SK-N-SH (cell line): ENCODE data around the gene CBLB. TPM values are rescaled to one million over a fixed set of nuclear protein-coding genes. Genes with fewer than 3 reads are reported as not detected.

Experiments
- CTCF ChIA-PET: fragments of 300-600, 350-600 bp; formaldehyde crosslinking; extraction: SDS; loops from one replicate; lab custom pipeline; 2021; lab: Yijun Ruan, JAX
- POLR2A ChIA-PET: fragments of 350-600 bp; sonication (Branson Sonifier 250); formaldehyde crosslinking; extraction: SDS; loops from one replicate; lab custom pipeline; 2020; ENCODE audit warnings: antibody characterized with exemption, inconsistent platforms; lab: Yijun Ruan, JAX
- DNase-seq: peaks from one replicate; pipeline ENCODE4 v3.0.0; 2012
- H2AFZ ChIP-seq: fragments of 200-600 bp; sonication (generic); 2 replicates; pipeline ENCODE4 v1.8.1; 2016; ENCODE audit warnings: antibody characterized with exemption, mild to moderate bottlenecking, low read depth
- H3F3A ChIP-seq: fragments of 200-600 bp; sonication (generic); replicated peaks from 2 replicates; pipeline ENCODE3; 2016; ENCODE audit warnings: antibody characterized with exemption, mild to moderate bottlenecking; ENCODE audit not compliant: insufficient read depth
- H3K27ac ChIP-seq, 2 experiments: fragments of 200-500 bp in 1 of 2; fragments of 200-600 bp in 1 of 2; sonication (Bioruptor generic) in 1 of 2; sonication (generic), shearing (Covaris generic) in 1 of 2; 2 replicates each; pipeline versions ENCODE4 v1.5.1 to v1.6.1; 2014 to 2016; ENCODE audit warnings: low read depth in 2 of 2, inconsistent platforms in 1 of 2, low read length in 1 of 2, mild to moderate bottlenecking in 1 of 2, mixed read lengths in 1 of 2
- H3K27me3 ChIP-seq: fragments of 200-600 bp; sonication (generic), shearing (Covaris generic); 2 replicates; pipeline ENCODE4 v1.6.1; 2016; ENCODE audit warnings: mixed run types; ENCODE audit not compliant: insufficient read depth
- H3K36me3 ChIP-seq, 2 experiments: fragments of 200-500 bp in 1 of 2; fragments of 200-600 bp in 1 of 2; sonication (Bioruptor generic) in 1 of 2; sonication (generic) in 1 of 2; replicated peaks in 1 of 2; 2 replicates each; pipeline versions ENCODE3 to v1.5.1; 2014 to 2016; ENCODE audit warnings: low read length in 1 of 2, mild to moderate bottlenecking in 1 of 2; ENCODE audit not compliant: insufficient read depth in 2 of 2, control insufficient read depth in 1 of 2
- H3K4me1 ChIP-seq, 2 experiments: fragments of 200-500 bp in 1 of 2; fragments of 200-600 bp in 1 of 2; sonication (Bioruptor generic) in 1 of 2; sonication (generic), shearing (Covaris generic) in 1 of 2; 2 replicates each; pipeline versions ENCODE4 v1.5.1 to v1.6.1; 2014 to 2016; ENCODE audit warnings: low read depth in 1 of 2, low read length in 1 of 2, mixed run types in 1 of 2; ENCODE audit not compliant: insufficient read depth in 2 of 2, control insufficient read depth in 1 of 2
- H3K4me2 ChIP-seq: fragments of 200-600 bp; sonication (generic), shearing (Covaris generic); 2 replicates; pipeline ENCODE4 v1.6.1; 2017; ENCODE audit warnings: mixed run types
- H3K4me3 ChIP-seq, 2 experiments: fragments of 200-500 bp in 1 of 2; fragments of 200-600 bp in 1 of 2; sonication (Bioruptor generic) in 1 of 2; sonication (generic), shearing (Covaris generic) in 1 of 2; 2 replicates each; pipeline versions ENCODE4 v1.5.1 to v1.8.1; 2014 to 2016; ENCODE audit warnings: low read depth in 2 of 2, inconsistent platforms in 1 of 2, low read length in 1 of 2, mild to moderate bottlenecking in 1 of 2, mixed read lengths in 1 of 2, moderate library complexity in 1 of 2
- H3K79me2 ChIP-seq: fragments of 200-600 bp; sonication (generic); 2 replicates; pipeline ENCODE4 v1.8.1; 2017; ENCODE audit warnings: mild to moderate bottlenecking; ENCODE audit not compliant: insufficient read depth
- H3K9ac ChIP-seq: fragments of 200-600 bp; sonication (generic); 2 replicates; pipeline ENCODE4 v1.6.1; 2017; ENCODE audit warnings: mixed run types
- H3K9me2 ChIP-seq: fragments of 200-600 bp; sonication (generic); 2 replicates; pipeline ENCODE4 v1.6.1; 2017; ENCODE audit warnings: mixed run types
- H3K9me3 ChIP-seq: fragments of 200-600 bp; sonication (generic); 2 replicates; pipeline ENCODE4 v1.6.1; 2017; ENCODE audit warnings: mixed run types, mild to moderate bottlenecking, moderate library complexity
- H4K20me1 ChIP-seq: fragments of 200-600 bp; sonication (generic); 2 replicates; pipeline ENCODE4 v1.6.1; 2017; ENCODE audit warnings: mild to moderate bottlenecking, mixed run types; ENCODE audit not compliant: insufficient read depth
- CHD2 ChIP-seq: fragments of 150-350 bp; IDR thresholded peaks from 2 replicates; pipeline ENCODE4 v1.6.1; 2018; ENCODE audit warnings: low read length; ENCODE audit not compliant: partially characterized antibody
- ELF1 ChIP-seq: IDR thresholded peaks from 2 replicates; pipeline ENCODE4 v1.4.0; 2012
- EZH2phosphoT487 ChIP-seq: fragments of 200-600 bp; sonication (generic); IDR thresholded peaks from 2 replicates; pipeline ENCODE4 v1.6.1; 2017; ENCODE audit warnings: low read depth, mixed run types, mild to moderate bottlenecking, antibody characterized with exemption, moderate library complexity, borderline replicate concordance
- FOSL2 ChIP-seq: IDR thresholded peaks from 2 replicates; pipeline ENCODE4 v1.4.0; 2012; ENCODE audit warnings: low read depth, mild to moderate bottlenecking, moderate library complexity, borderline replicate concordance
- FOXJ3 ChIP-seq: sonication (generic); formaldehyde crosslinking; IDR thresholded peaks from 2 replicates; pipeline ENCODE4 v1.5.1; 2020; ENCODE audit warnings: mild to moderate bottlenecking, missing genetic modification reagents
- IRF3 ChIP-seq: fragments of 150-350 bp; IDR thresholded peaks from 2 replicates; pipeline ENCODE4 v1.6.1; 2016; ENCODE audit warnings: mild to moderate bottlenecking, low read depth, low read length
- JUND ChIP-seq: IDR thresholded peaks from 2 replicates; pipeline ENCODE4 v1.4.0; 2012
- MEF2A ChIP-seq: IDR thresholded peaks from 2 replicates; pipeline ENCODE4 v1.4.0; 2012; ENCODE audit warnings: low read depth, borderline replicate concordance
- NFIC ChIP-seq: IDR thresholded peaks from 2 replicates; pipeline ENCODE4 v1.4.0; 2012; ENCODE audit warnings: borderline replicate concordance
- NRF1 ChIP-seq: IDR thresholded peaks from 2 replicates; pipeline ENCODE4 v1.6.1; 2012; ENCODE audit warnings: low read depth, mild to moderate bottlenecking, low read length
- PBX3 ChIP-seq: IDR thresholded peaks from 2 replicates; pipeline ENCODE4; 2012
- POLR2AphosphoS5 ChIP-seq: IDR thresholded peaks from 2 replicates; pipeline ENCODE4 v1.6.1; 2012; ENCODE audit warnings: low read depth, low read length
- RCOR1 ChIP-seq: fragments of 150-350 bp; IDR thresholded peaks from 2 replicates; pipeline ENCODE4 v1.6.1; 2017; ENCODE audit warnings: antibody characterized with exemption, low read length
- REST ChIP-seq: IDR thresholded peaks from 2 replicates; pipeline ENCODE4 v1.6.1; 2012; ENCODE audit warnings: mild to moderate bottlenecking, low read depth, low read length, moderate library complexity
- RXRA ChIP-seq: IDR thresholded peaks from 2 replicates; pipeline ENCODE4 v1.4.0; 2012; ENCODE audit warnings: low read depth, mild to moderate bottlenecking, borderline replicate concordance
- SIN3A ChIP-seq: IDR thresholded peaks from 2 replicates; pipeline ENCODE4 v1.6.1; 2012; ENCODE audit warnings: low read depth, mild to moderate bottlenecking, low read length, moderate library complexity, borderline replicate concordance
- ZBTB33 ChIP-seq: IDR thresholded peaks from 2 replicates; pipeline ENCODE4 v1.4.0; 2012; ENCODE audit warnings: low read depth, borderline replicate concordance
- WGBS: methylation state at CpG from one replicate; pipeline ENCODE4 v1.1.6; 2017; ENCODE audit warnings: low lambda C conversion rate; 5-methylcytosine and 5-hydroxymethylcytosine counted together
- polyA plus RNA-seq, 3 experiments: library from polyadenylated mRNA; depleted of rRNA; stranded (reverse); fragments of >200 nt; gene quantifications; 2 replicates each; pipeline ENCODE4 v1.2.3, GENCODE V29; 2012

CBLB gene
- polyA plus RNA-seq, 1 of the 3 experiments (the other 2 are of a cell fraction) = 4.4 TPM

GRCh38 chr3:105807701-105808100 lies 61.1 kb downstream of the CBLB start:
- peaks cover 10% of the 10 kb centered on the region for H3F3A ChIP-seq
- H2AFZ ChIP-seq = no peak overlapping the region
- H3K9ac ChIP-seq = no peak overlapping the region
- 0 out of 2 replicates have a peak, but pooled peaks cover 6% of the 10 kb centered on the region for H4K20me1 ChIP-seq
- WGBS = 99% methylated on average over 3 of the region's 3 CpGs
- H3K9me3 ChIP-seq = no peaks in the 10 kb centered on the region
- H3K79me2 ChIP-seq = peaks cover 32% of the 10 kb centered on the region
- peaks cover 0 to 4% of the 10 kb centered on the region in 2 experiments; a peak in 3 of 4 replicates for H3K4me1 ChIP-seq
- H3K4me3 ChIP-seq = no peak overlapping the region
- H3K27me3 ChIP-seq = no peaks in the 10 kb centered on the region
- no peak overlapping the region for H3K4me2 ChIP-seq
- no peak overlapping the region for H3K27ac ChIP-seq
- POLR2A ChIA-PET = no interaction called here
- H3K36me3 ChIP-seq = peaks cover 0 to 8% of the 10 kb centered on the region in 2 experiments
- DNase-seq = no peak
- TF ChIP-seq REST (no peak), MEF2A (no peak), FOSL2 (no peak), CHD2 (no peak), POLR2AphosphoS5 (no peak), EZH2phosphoT487 (no peak), NRF1 (no peak), ELF1 (no peak), RCOR1 (no peak), SIN3A (no peak), JUND (no peak), PBX3 (no peak)
- TF ChIP-seq, all 33 proteins: peak for 0
- CTCF ChIA-PET = no interaction called here
- H3K9me2 ChIP-seq = no peaks in the 10 kb centered on the region

- Histone ChIP-seq H3K9me2 (no peaks in the 10 kb centered on the region), H3K79me2 (peaks cover 35% of the 10 kb centered on the region), H3K27me3 (no peaks in the 10 kb centered on the region), H3K27ac (peak overlapping the region in 1 of 2 experiments; percentile 75; a peak in 2 of 4 replicates), H3K4me1 (peaks cover 0 to 4% of the 10 kb centered on the region in 2 experiments; a peak in 3 of 4 replicates), H4K20me1 (0 out of 2 replicates have a peak, but pooled peaks cover 6% of the 10 kb centered on the region), H3K36me3 (peaks cover 0 to 8% of the 10 kb centered on the region in 2 experiments), H3K9ac (no peak overlapping the region), H3K4me2 (no peak overlapping the region), H3K9me3 (no peaks in the 10 kb centered on the region), H2AFZ (no peak overlapping the region), H3F3A (peaks cover 6% of the 10 kb centered on the region), H3K4me3 (no peak overlapping the region)
- WGBS = 97% methylated on average over 4 of the region's 4 CpGs
- DNase-seq = no peak
- TF ChIP-seq ZBTB33 = no peak
- no peak for TF ChIP-seq NFIC
- no peak for TF ChIP-seq IRF3
- TF ChIP-seq FOXJ3 (CRISPR knock-in tag) = no peak
- TF ChIP-seq RXRA = no peak
- no peak for TF ChIP-seq FOSL2
- CTCF ChIA-PET = no interaction called here
- POLR2A ChIA-PET = no interaction called here
Observed at GRCh38 chr3:105807146-105807545, 61.7 kb downstream of the CBLB start.
